H1 (cell line): Measurements from ENCODE around the gene BLTP3B. TPM values are rescaled to one million over a fixed set of nuclear protein-coding genes. Genes with fewer than 3 reads are reported as not detected.

Experiments used
- CTCF ChIA-PET: fragments of 300-600 bp; sonication (Branson Sonifier 250); formaldehyde crosslinking; loops from one replicate; lab custom pipeline; 2021; ENCODE audit not compliant: partially characterized antibody; lab: Charles Lee
- POLR2A ChIA-PET: fragments of 300-600 bp; sonication (Branson Sonifier 250); formaldehyde crosslinking; loops from one replicate; lab custom pipeline; 2021; ENCODE audit warnings: inconsistent platforms; ENCODE audit not compliant: partially characterized antibody; lab: Charles Lee
- DNase-seq, 2 experiments: peaks; one replicate each; pipeline versions ENCODE4 v3.0.0 to v3.0.0-alpha.2; 2010 to 2022; ENCODE audit warnings: low spot score in 2 of 2, low read depth in 1 of 2, mixed read lengths in 1 of 2
- FAIRE-seq: peaks from 2 replicates; lab custom pipeline; 2011; peaks lifted over from hg19 to GRCh38; lab: Jason Lieb, UNC
- H2AFZ ChIP-seq: 2 replicates; pipeline ENCODE4 v1.8.1; 2012; ENCODE audit warnings: low read length, inconsistent platforms
- H2AK5ac ChIP-seq: 2 replicates; pipeline ENCODE4 v1.6.1; 2013; ENCODE audit warnings: low read depth, low read length
- H2BK120ac ChIP-seq: replicated peaks from 2 replicates; pipeline ENCODE3; 2013; ENCODE audit warnings: low read depth, low read length, inconsistent platforms
- H2BK12ac ChIP-seq: 2 replicates; pipeline ENCODE4 v1.6.1; 2013; ENCODE audit warnings: low read depth, low read length
- H2BK15ac ChIP-seq: 2 replicates; pipeline ENCODE4 v1.6.1; 2013; ENCODE audit warnings: low read length
- H2BK20ac ChIP-seq: 2 replicates; pipeline ENCODE4 v1.6.1; 2013; ENCODE audit warnings: low read length
- H2BK5ac ChIP-seq: 2 replicates; pipeline ENCODE4 v1.6.1; 2013; ENCODE audit warnings: low read depth, low read length
- H3K14ac ChIP-seq: 2 replicates; pipeline ENCODE4 v1.6.1; 2013; ENCODE audit warnings: inconsistent platforms; ENCODE audit not compliant: insufficient read length
- H3K18ac ChIP-seq: 2 replicates; pipeline ENCODE4 v1.6.1; 2013; ENCODE audit warnings: low read length; ENCODE audit errors: extremely low read depth
- H3K23ac ChIP-seq: 2 replicates; pipeline ENCODE4 v1.6.1; 2013; ENCODE audit warnings: inconsistent platforms; ENCODE audit not compliant: insufficient read length
- H3K23me2 ChIP-seq: 2 replicates; pipeline ENCODE4 v1.6.1; 2013; ENCODE audit warnings: low read depth, low read length
- H3K27ac ChIP-seq: 2 replicates; pipeline ENCODE4 v1.6.1; 2011; ENCODE audit warnings: low read depth, low read length, inconsistent platforms
- H3K27me3 ChIP-seq, 4 experiments: replicated peaks in 1 of 4; 1 replicate in 1 of 4; 2 replicates in 3 of 4; pipeline versions ENCODE4 v1.6.1 to v1.8.1; 2011 to 2013; ENCODE audit warnings: low read length in 3 of 4, mild to moderate bottlenecking in 3 of 4, inconsistent platforms in 2 of 4, mixed read lengths in 2 of 4, moderate library complexity in 1 of 4; ENCODE audit not compliant: control insufficient read depth in 3 of 4, insufficient read depth in 3 of 4; ENCODE audit errors: extremely low read depth in 1 of 4
- H3K36me3 ChIP-seq, 4 experiments: 2 replicates each; pipeline versions ENCODE4 v1.6.1 to v1.8.1; 2011 to 2013; ENCODE audit warnings: mild to moderate bottlenecking in 4 of 4, low read length in 3 of 4, moderate library complexity in 2 of 4, control low read depth in 1 of 4, inconsistent platforms in 1 of 4; ENCODE audit not compliant: insufficient read depth in 4 of 4, control insufficient read depth in 2 of 4
- H3K4ac ChIP-seq: replicated peaks from 2 replicates; pipeline ENCODE3; 2013; ENCODE audit warnings: low read length, low read depth, mixed read lengths, inconsistent platforms; ENCODE audit not compliant: insufficient read length
- H3K4me1 ChIP-seq, 4 experiments: replicated peaks in 1 of 4; 1 replicate in 1 of 4; 2 replicates in 3 of 4; pipeline versions ENCODE4 v1.6.1 to v1.8.1; 2011 to 2013; ENCODE audit warnings: low read length in 3 of 4, inconsistent platforms in 2 of 4, mixed read lengths in 1 of 4; ENCODE audit not compliant: insufficient read depth in 4 of 4, control insufficient read depth in 3 of 4
- H3K4me2 ChIP-seq, 2 experiments: 2 replicates each; pipeline versions ENCODE4 v1.6.1 to v1.8.1; 2011 to 2013; ENCODE audit warnings: low read depth in 2 of 2, low read length in 2 of 2, control low read depth in 1 of 2, inconsistent platforms in 1 of 2, mild to moderate bottlenecking in 1 of 2; ENCODE audit not compliant: insufficient read depth in 1 of 2
- H3K4me3 ChIP-seq, 4 experiments: fragments of 200-600, 300-600 bp in 1 of 4; sonication (generic), shearing (Covaris generic), sonication (Bioruptor Twin) in 1 of 4; 2 replicates each; pipeline versions ENCODE4 v1.5.1 to v1.8.1; 2011 to 2016; ENCODE audit warnings: low read length in 4 of 4, low read depth in 3 of 4, control low read depth in 2 of 4, inconsistent platforms in 2 of 4, mild to moderate bottlenecking in 2 of 4, mixed read lengths in 1 of 4, moderate library complexity in 1 of 4; ENCODE audit not compliant: insufficient read depth in 2 of 4; ENCODE audit errors: extremely low read depth in 1 of 4
- H3K56ac ChIP-seq: replicated peaks from 2 replicates; pipeline ENCODE3; 2013; ENCODE audit warnings: low read depth, mild to moderate bottlenecking, mixed read lengths, low read length, inconsistent platforms; ENCODE audit not compliant: insufficient read length
- H3K79me1 ChIP-seq: 2 replicates; pipeline ENCODE4 v1.6.1; 2013; ENCODE audit warnings: low read depth, low read length, control low read depth
- H3K79me2 ChIP-seq, 2 experiments: 2 replicates each; pipeline versions ENCODE4 v1.6.1 to v1.8.1; 2012 to 2013; ENCODE audit warnings: low read length in 2 of 2, mild to moderate bottlenecking in 2 of 2, inconsistent platforms in 1 of 2; ENCODE audit not compliant: insufficient read depth in 2 of 2, control insufficient read depth in 1 of 2
- H3K9ac ChIP-seq, 4 experiments: replicated peaks in 1 of 4; 1 replicate in 1 of 4; 2 replicates in 3 of 4; pipeline versions ENCODE4 v1.6.1 to v1.8.1; 2011 to 2013; ENCODE audit warnings: low read depth in 3 of 4, low read length in 3 of 4, control low read depth in 2 of 4, mild to moderate bottlenecking in 2 of 4, moderate library complexity in 2 of 4, inconsistent platforms in 1 of 4; ENCODE audit errors: extremely low read depth in 1 of 4
- H3K9me3 ChIP-seq, 2 experiments: 2 replicates each; pipeline versions ENCODE4 v1.6.1 to v1.8.1; 2012 to 2013; ENCODE audit warnings: mild to moderate bottlenecking in 2 of 2, moderate library complexity in 2 of 2, control low read depth in 1 of 2, inconsistent platforms in 1 of 2, low read depth in 1 of 2, low read length in 1 of 2, mixed read lengths in 1 of 2; ENCODE audit not compliant: insufficient read depth in 2 of 2
- H4K20me1 ChIP-seq, 2 experiments: replicated peaks in 1 of 2; 2 replicates each; pipeline versions ENCODE3 to v1.8.1; 2011 to 2013; ENCODE audit warnings: inconsistent platforms in 2 of 2, low read length in 2 of 2, mild to moderate bottlenecking in 1 of 2; ENCODE audit not compliant: insufficient read depth in 2 of 2, control insufficient read depth in 1 of 2
- H4K5ac ChIP-seq: 2 replicates; pipeline ENCODE4 v1.6.1; 2013; ENCODE audit warnings: low read length, low read depth, mixed read lengths, inconsistent platforms; ENCODE audit not compliant: insufficient read length
- H4K8ac ChIP-seq: 2 replicates; pipeline ENCODE4 v1.8.0; 2013; ENCODE audit warnings: mild to moderate bottlenecking, moderate library complexity, low read length, inconsistent platforms; ENCODE audit not compliant: insufficient read depth; ENCODE audit errors: extremely low read depth
- H4K91ac ChIP-seq: replicated peaks from 2 replicates; pipeline ENCODE3; 2013; ENCODE audit warnings: low read length, mixed read lengths, inconsistent platforms; ENCODE audit not compliant: insufficient read length
- ATF3 ChIP-seq: IDR thresholded peaks from 2 replicates; pipeline ENCODE4 v1.6.1; 2011; ENCODE audit warnings: low read depth, mild to moderate bottlenecking, low read length; ENCODE audit not compliant: insufficient read depth
- CBX5 ChIP-seq: fragments of 300-800, 300-1000 bp; sonication (generic); IDR thresholded peaks from 2 replicates; pipeline ENCODE4 v1.7.1; 2016; ENCODE audit warnings: antibody characterized with exemption, low read length, low read depth
- CEBPB ChIP-seq: IDR thresholded peaks from 2 replicates; pipeline ENCODE4 v1.6.1; 2012; ENCODE audit warnings: low read depth, low read length
- KDM4A ChIP-seq: IDR thresholded peaks from one replicate; pipeline ENCODE4 v1.7.1; 2012; ENCODE audit warnings: low read depth, mild to moderate bottlenecking, moderate library complexity, low read length, inconsistent platforms; ENCODE audit not compliant: severe bottlenecking
- POLR2A ChIP-seq, 2 experiments: IDR thresholded peaks; 1 replicate in 1 of 2; 2 replicates in 1 of 2; pipeline ENCODE4 v1.6.1; 2011; ENCODE audit warnings: low read depth in 2 of 2, low read length in 2 of 2, mild to moderate bottlenecking in 2 of 2; ENCODE audit errors: control extremely low read depth in 1 of 2
- RBBP5 ChIP-seq: IDR thresholded peaks from 2 replicates; pipeline ENCODE4 v1.7.1; 2012; ENCODE audit warnings: low read depth, mild to moderate bottlenecking, inconsistent platforms, low read length, moderate library complexity, borderline replicate concordance
- SP4 ChIP-seq: IDR thresholded peaks from 2 replicates; pipeline ENCODE4 v1.6.1; 2012; ENCODE audit warnings: low read length, inconsistent platforms
- WGBS, 2 experiments: shearing (Covaris generic) in 1 of 2; methylation state at CpG; one replicate each; pipeline versions ENCODE4 v1.1.6 to v1.1.7; 2013 to 2015; ENCODE audit warnings: low lambda C conversion rate in 2 of 2, mixed read lengths in 2 of 2, inconsistent platforms in 1 of 2, low coverage in 1 of 2, missing lambda C conversion rate in 1 of 2; ENCODE audit not compliant: insufficient replicate concordance in 2 of 2, insufficient coverage in 1 of 2, insufficient read length in 1 of 2; ENCODE audit errors: extremely low coverage in 1 of 2, missing lambda C conversion rate in 1 of 2; 5-methylcytosine and 5-hydroxymethylcytosine counted together
- long read RNA-seq, 2 experiments: library from RNA in 1 of 2; library from capped mRNA in 1 of 2; stranded (forward); transcript quantifications; one replicate each; pipeline ENCODE4 v2.0.0, GENCODE V29; 2021; ENCODE audit warnings: inconsistent platforms in 1 of 2
- polyA minus RNA-seq, 3 experiments: library from RNA; depleted of rRNA, polyadenylated mRNA; stranded (reverse); fragments of >200 nt; gene quantifications; 1 replicate in 2 of 3; 2 replicates in 1 of 3; pipeline ENCODE4 v1.2.3, GENCODE V29; 2011
- polyA plus RNA-seq, 7 experiments: library from polyadenylated mRNA; depleted of rRNA in 3 of 7; stranded (reverse) in 5 of 7; unstranded in 2 of 7; fragments of >200 nt in 5 of 7; fragments of 200-250 nt in 2 of 7; gene quantifications; 1 replicate in 5 of 7; 2 replicates in 1 of 7; 4 replicates in 1 of 7; pipeline versions ENCODE4 v1.2.1 to v1.2.3, GENCODE V29; 2011 to 2013; ENCODE audit warnings: missing spikeins in 2 of 7, mixed read lengths in 2 of 7
- total RNA-seq: library from RNA; stranded (reverse); fragmentation: NEBNext Ultra II Directional; extraction: Animal tissue kit (Norgen Biotek cat#: 25700); gene quantifications from 2 replicates; pipeline ENCODE4 v1.2.1, GENCODE V29; 2021

BLTP3B gene
- total RNA-seq (24.4 and 28.6 TPM in 2 replicates), polyA plus RNA-seq (2011; rRNA removed) (5.7 and 7.0 TPM in 2 replicates), polyA minus RNA-seq (2011; rRNA and poly(A)+ RNA removed) (38.0 and 67.7 TPM in 2 replicates)
- 11.3 TPM for polyA plus RNA-seq (2011; cell fraction: cytosol; rRNA removed)
- polyA plus RNA-seq (2011; cell fraction: nucleus; rRNA removed) = 6.7 TPM
- polyA plus RNA-seq (2012, experiment 1 of 2) = 6.6 to 14.0 TPM (median 8.0 TPM) in 4 replicates
- 0.93 TPM for polyA plus RNA-seq (2012, experiment 2 of 2)
- polyA plus RNA-seq (2013, experiment 1 of 2) = 12.1 TPM
- 11.6 TPM for polyA plus RNA-seq (2013, experiment 2 of 2)
- 33.0 TPM for polyA minus RNA-seq (2011; cell fraction: cytosol; rRNA and poly(A)+ RNA removed)
- polyA minus RNA-seq (2011; cell fraction: nucleus; rRNA and poly(A)+ RNA removed) = 54.7 TPM
- long read RNA-seq, experiment 1, full-length matches to known transcripts = 3 of 14 reads
- long read RNA-seq, experiment 1, partial matches to known transcripts = 10 of 14 reads
- long read RNA-seq, experiment 1, other reads (novel, unspliced or antisense) = 1 of 14 reads
- long read RNA-seq, experiment 2, partial matches to known transcripts = 4 of 4 reads
- long read RNA-seq, experiment 2, other reads (novel, unspliced or antisense) = 0 of 4 reads

- Histone ChIP-seq H3K23me2 (no peaks in the 10 kb centered on the region; the same call in 1 of the 2 replicates), H4K8ac (peak within 1 kb of the TSS; percentile 98), H2BK20ac (0 out of 2 replicates have a peak within 1 kb of the TSS, but pooled peaks have one; percentile 21), H3K4me3 (peak within 1 kb of the TSS; percentile 92 to 97 (median 97)), H3K9ac (peak within 1 kb of the TSS; percentile 89 to 100 (median 98)), H3K36me3 (no peaks in the 10 kb centered on the region), H3K4me1 (peaks cover 2 to 5% (median 2%) of the 10 kb centered on the region in 4 experiments; a peak in 3 of 7 replicates), H2BK12ac (peak within 1 kb of the TSS; percentile 60; the same call in 1 of the 2 replicates), H3K14ac (no peak within 1 kb of the TSS), H3K4me2 (peak within 1 kb of the TSS; percentile 91 to 93), H2BK5ac (peak within 1 kb of the TSS; percentile 94), H2BK120ac (no peak within 1 kb of the TSS), H2AK5ac (no peak within 1 kb of the TSS), H4K20me1 (peaks cover 5 to 8% of the 10 kb centered on the region in 2 experiments), H3K4ac (peak within 1 kb of the TSS; percentile 24), H3K18ac (peak within 1 kb of the TSS; percentile 84; the same call in 1 of the 2 replicates), H3K9me3 (peaks cover 0 to 9% of the 10 kb centered on the region in 2 experiments; a peak in 2 of 4 replicates), H3K27me3 (no peaks in the 10 kb centered on the region), H3K79me1 (peaks cover 5% of the 10 kb centered on the region), H2BK15ac (no peak within 1 kb of the TSS), H2AFZ (peak within 1 kb of the TSS; percentile 66; the same call in 1 of the 2 replicates), H3K56ac (peak within 1 kb of the TSS; percentile 97), H4K5ac (peak within 1 kb of the TSS; percentile 92), H3K23ac (no peak within 1 kb of the TSS), H3K27ac (peak within 1 kb of the TSS; percentile 98), H3K79me2 (peaks cover 3 to 39% of the 10 kb centered on the region in 2 experiments; a peak in 2 of 4 replicates), H4K91ac (no peak within 1 kb of the TSS)
- DNase-seq = peak; percentile 51 to 92
- WGBS, 2 experiments = 53% methylated on average over 20 of the region's 35 CpGs; no CpG with 5 or more reads in 1 of the 2 experiments
- FAIRE-seq = no peak
- POLR2A ChIA-PET = interaction anchor here (0.9 kb wide), 1 partner anchor 11 kb away, joined by 3 read pairs; no protein-coding TSS in a partner anchor
- CTCF ChIA-PET = interaction anchor here (1.5 kb wide), 1 partner anchor 26 kb away, joined by 3 read pairs; no protein-coding TSS in a partner anchor
- TF ChIP-seq KDM4A (no peak), ATF3 (no peak), POLR2A (IDR thresholded peaks at IDR 0.05; ENCODE audit: control extremely low read depth in 1 of 2, low read depth in 2 of 2, low read length in 2 of 2) (peak in 1 of 2 experiments; percentile 54; a peak in 1 of 3 replicates), RBBP5 (no peak), CBX5 (no peak), SP4 (no peak), CEBPB (no peak)
These were observed at the start of gene BLTP3B for GRCh38 chr12:100142851-100143559. TSS of gene BLTP3B (minus strand) at chr12:100142874. CDS start at chr12:100142635, 239 bp downstream.
